T-cell (primary cell): ENCODE results near the gene SIPA1L3. TPM values are rescaled to one million over a fixed set of nuclear protein-coding genes. Genes with fewer than 3 reads are reported as not detected.

Source experiments
- ATAC-seq, 4 experiments: fragments of 200-7000 bp in 3 of 4; fragments of 150-1000 bp in 1 of 4; cut with Tn5 transposase; replicated peaks in 1 of 4; 1 replicate in 3 of 4; 2 replicates in 1 of 4; pipeline ENCODE4 v1.10.0; 2021; ENCODE audit warnings: moderate library complexity in 3 of 4, mild to moderate bottlenecking in 2 of 4, moderate number of reproducible peaks in 1 of 4
- CTCF ChIA-PET, 2 donors: fragments of 300-600 bp; sonication (Branson Sonifier 250); formaldehyde crosslinking; loops; one replicate each; lab custom pipeline; 2022; ENCODE audit warnings: antibody characterized with exemption in 2 of 2; lab: Charles Lee
- POLR2A ChIA-PET, 2 donors: fragments of 300-600 bp; sonication (Branson Sonifier 250); formaldehyde crosslinking; loops; one replicate each; lab custom pipeline; 2022; ENCODE audit warnings: antibody characterized with exemption in 2 of 2; lab: Charles Lee
- DNase-seq, 35 experiments: peaks; one replicate each; pipeline versions ENCODE4 v3.0.0 to v3.0.0-alpha.2; 2013 to 2023
- H3K27ac ChIP-seq: one replicate; pipeline ENCODE4 v1.5.1; 2013; ENCODE audit warnings: low read length
- H3K27me3 ChIP-seq, 2 experiments: replicated peaks in 1 of 2; 1 replicate in 1 of 2; 2 replicates in 1 of 2; pipeline versions ENCODE4 v1.6.1 to v1.7.0; 2013; ENCODE audit warnings: low read length in 1 of 2, mixed read lengths in 1 of 2; ENCODE audit not compliant: control insufficient read depth in 2 of 2, insufficient read depth in 2 of 2; ENCODE audit errors: extremely low read depth in 1 of 2
- H3K36me3 ChIP-seq, 2 donors: 1 replicate in 1 of 2; 2 replicates in 1 of 2; pipeline versions ENCODE4 v1.6.1 to v1.7.0; 2013; ENCODE audit warnings: low read length in 1 of 2; ENCODE audit not compliant: control insufficient read depth in 2 of 2, insufficient read depth in 1 of 2; ENCODE audit errors: extremely low read depth in 1 of 2
- H3K4me1 ChIP-seq, 2 experiments: 1 replicate in 1 of 2; 2 replicates in 1 of 2; pipeline versions ENCODE4 v1.6.1 to v1.7.0; 2013; ENCODE audit warnings: low read length in 2 of 2, mixed read lengths in 1 of 2; ENCODE audit not compliant: insufficient read depth in 2 of 2, control insufficient read depth in 1 of 2; ENCODE audit errors: extremely low read depth in 1 of 2
- H3K4me3 ChIP-seq, 2 donors: 1 replicate in 1 of 2; 2 replicates in 1 of 2; pipeline versions ENCODE4 v1.5.1 to v1.7.0; 2013; ENCODE audit warnings: mild to moderate bottlenecking in 2 of 2, low read length in 1 of 2, moderate library complexity in 1 of 2; ENCODE audit not compliant: control insufficient read depth in 1 of 2; ENCODE audit errors: extremely low read depth in 1 of 2
- H3K9me3 ChIP-seq: 2 replicates; pipeline ENCODE4 v1.7.0; 2013
- H3K27ac Mint-ChIP-seq, 2 donors: one replicate each; pipeline ENCODE4 v1.8.0; 2020 to 2021; ENCODE audit warnings: mild to moderate bottlenecking in 2 of 2, mixed read lengths in 2 of 2
- H3K27me3 Mint-ChIP-seq, 2 donors: one replicate each; pipeline ENCODE4 v1.8.0; 2021 to 2022; ENCODE audit warnings: mixed read lengths in 2 of 2
- H3K36me3 Mint-ChIP-seq: one replicate; pipeline ENCODE4 v1.8.0; 2021; ENCODE audit warnings: mixed read lengths
- H3K4me1 Mint-ChIP-seq, 3 donors: one replicate each; pipeline ENCODE4 v1.8.0; 2020 to 2022; ENCODE audit warnings: mixed read lengths in 3 of 3, mild to moderate bottlenecking in 1 of 3
- H3K4me3 Mint-ChIP-seq, 3 donors: one replicate each; pipeline ENCODE4 v1.8.0; 2020 to 2022; ENCODE audit warnings: mild to moderate bottlenecking in 3 of 3, mixed read lengths in 3 of 3, moderate library complexity in 3 of 3
- H3K9me3 Mint-ChIP-seq, 3 donors: one replicate each; pipeline ENCODE4 v1.8.0; 2020 to 2022; ENCODE audit warnings: mixed read lengths in 3 of 3
- WGBS: methylation state at CpG from one replicate; pipeline ENCODE4 v1.1.5; 2013; ENCODE audit warnings: missing lambda C conversion rate; ENCODE audit not compliant: insufficient coverage; 5-methylcytosine and 5-hydroxymethylcytosine counted together
- total RNA-seq, 35 experiments: library from RNA in 6 of 35; stranded (reverse) in 6 of 35; fragments of 120-200 nt in 1 of 35; gene quantifications; one replicate each; pipeline versions ENCODE4 v1.2.1 to v1.2.4 and lab custom pipeline; 2013 to 2026

Gene SIPA1L3
- total RNA-seq, 5 donors from 2014 or later (not counting 1 experiment from before 2014, with no cell fraction given) = 26.2 to 40.6 (median 35.5) TPM

GRCh38 chr19:37932985-37933936, 26.3 kb downstream of the SIPA1L3 start:
- peaks cover 0 to 8% of the 10 kb centered on the region in 2 experiments for H3K4me1 ChIP-seq
- 88% methylated on average over 10 of the region's 12 CpGs for WGBS
- CTCF ChIA-PET = no interaction called here
- Mint-ChIP-seq H3K27ac (no peak overlapping the region), H3K27me3 (no peaks in the 10 kb centered on the region), H3K36me3 (peaks cover 39% of the 10 kb centered on the region), H3K4me1 (peaks cover 12 to 24% (median 16%) of the 10 kb centered on the region in 3 donors), H3K9me3 (peaks cover 0 to 14% (median 3%) of the 10 kb centered on the region in 3 donors), H3K4me3 (peak overlapping the region in 1 of 3 donors; percentile 23)
- POLR2A ChIA-PET = no interaction called here
- no peaks in the 10 kb centered on the region for H3K36me3 ChIP-seq
- H3K27me3 ChIP-seq = no peaks in the 10 kb centered on the region
- no peaks in the 10 kb centered on the region for H3K9me3 ChIP-seq
- no peak overlapping the region for H3K4me3 ChIP-seq
- DNase-seq = no peak
- ATAC-seq = no peak
- no peak overlapping the region for H3K27ac ChIP-seq

GRCh38 chr19:37933937-37934358, 26.9 kb downstream of the SIPA1L3 start:
- ATAC-seq (no peak), DNase-seq (no peak)
- Mint-ChIP-seq H3K4me3 (no peak overlapping the region), H3K4me1 (peaks cover 8 to 20% (median 16%) of the 10 kb centered on the region in 3 donors), H3K36me3 (peaks cover 41% of the 10 kb centered on the region), H3K27me3 (no peaks in the 10 kb centered on the region), H3K9me3 (peaks cover 0 to 14% (median 3%) of the 10 kb centered on the region in 3 donors), H3K27ac (no peak overlapping the region)
- H3K27ac ChIP-seq = no peak overlapping the region
- H3K9me3 ChIP-seq = no peaks in the 10 kb centered on the region
- no peaks in the 10 kb centered on the region for H3K27me3 ChIP-seq
- 100% methylated on average over 3 of the region's 9 CpGs for WGBS
- POLR2A ChIA-PET = no interaction called here
- no peak overlapping the region for H3K4me3 ChIP-seq
- H3K4me1 ChIP-seq = peaks cover 0 to 8% of the 10 kb centered on the region in 2 experiments
- H3K36me3 ChIP-seq = no peaks in the 10 kb centered on the region
- CTCF ChIA-PET = no interaction called here

- peaks cover 45% of the 10 kb centered on the region for H3K36me3 Mint-ChIP-seq
Observed at GRCh38 chr19:37935341-37935740, 28.3 kb downstream of the SIPA1L3 start.

GRCh38 chr19:37936166-37936565, 29.2 kb downstream of the SIPA1L3 start:
- WGBS = no CpG with 5 or more reads among the region's 2 CpGs
- no peaks in the 10 kb centered on the region for H3K27me3 ChIP-seq
- H3K4me1 ChIP-seq = peaks cover 0 to 8% of the 10 kb centered on the region in 2 experiments
- ATAC-seq (no peak), DNase-seq (no peak)
- no peak overlapping the region for H3K27ac ChIP-seq
- H3K4me3 ChIP-seq = no peak overlapping the region
- CTCF ChIA-PET = no interaction called here
- Mint-ChIP-seq H3K27ac (no peak overlapping the region), H3K36me3 (peaks cover 43% of the 10 kb centered on the region), H3K9me3 (peaks cover 0 to 14% (median 3%) of the 10 kb centered on the region in 3 donors), H3K27me3 (no peaks in the 10 kb centered on the region), H3K4me3 (no peak overlapping the region), H3K4me1 (peaks cover 7 to 16% (median 14%) of the 10 kb centered on the region in 3 donors)
- POLR2A ChIA-PET = no interaction called here
- H3K36me3 ChIP-seq = no peaks in the 10 kb centered on the region
- H3K9me3 ChIP-seq = no peaks in the 10 kb centered on the region

More at GRCh38 chr19:37935341-37935740, 28.3 kb downstream of the SIPA1L3 start:
- ChIA-PET CTCF (no interaction called here), POLR2A (no interaction called here)
- ATAC-seq = no peak
- H3K27ac ChIP-seq = no peak overlapping the region
- Mint-ChIP-seq H3K27me3 (no peaks in the 10 kb centered on the region), H3K9me3 (peaks cover 0 to 14% (median 3%) of the 10 kb centered on the region in 3 donors), H3K4me3 (no peak overlapping the region), H3K27ac (no peak overlapping the region), H3K4me1 (peaks cover 7 to 20% (median 16%) of the 10 kb centered on the region in 3 donors)
- no peaks in the 10 kb centered on the region for H3K36me3 ChIP-seq
- H3K4me1 ChIP-seq = peaks cover 0 to 8% of the 10 kb centered on the region in 2 experiments
- no peaks in the 10 kb centered on the region for H3K27me3 ChIP-seq
- H3K4me3 ChIP-seq = no peak overlapping the region
- no peaks in the 10 kb centered on the region for H3K9me3 ChIP-seq
- WGBS = no CpG with 5 or more reads among the region's 1 CpG
- DNase-seq = no peak

- ChIA-PET CTCF (no interaction called here), POLR2A (no interaction called here)
- Histone ChIP-seq H3K27ac (no peak overlapping the region), H3K4me1 (peaks cover 0 to 6% of the 10 kb centered on the region in 2 experiments), H3K36me3 (no peaks in the 10 kb centered on the region), H3K27me3 (no peaks in the 10 kb centered on the region), H3K9me3 (no peaks in the 10 kb centered on the region), H3K4me3 (no peak overlapping the region)
- Mint-ChIP-seq H3K27ac (no peak overlapping the region), H3K9me3 (peaks cover 0 to 14% (median 3%) of the 10 kb centered on the region in 3 donors), H3K4me1 (peaks cover 13 to 14% (median 13%) of the 10 kb centered on the region in 3 donors), H3K36me3 (peaks cover 47% of the 10 kb centered on the region), H3K27me3 (no peaks in the 10 kb centered on the region), H3K4me3 (no peak overlapping the region)
- DNase-seq (no peak), ATAC-seq (no peak)
- 100% methylated on average over 1 of the region's 2 CpGs for WGBS
Observed at GRCh38 chr19:37936886-37937285, 29.9 kb downstream of the SIPA1L3 start.

GRCh38 chr19:37938353-37938752, 31.3 kb downstream of the SIPA1L3 start:
- H3K9me3 Mint-ChIP-seq = peaks cover 0 to 14% (median 3%) of the 10 kb centered on the region in 3 donors
- ChIA-PET CTCF (no interaction called here), POLR2A (no interaction called here)
- DNase-seq = no peak
- no peaks in the 10 kb centered on the region for H3K36me3 ChIP-seq
- no peaks in the 10 kb centered on the region for H3K27me3 Mint-ChIP-seq
- H3K4me1 Mint-ChIP-seq = peaks cover 7 to 20% (median 8%) of the 10 kb centered on the region in 3 donors
- no peaks in the 10 kb centered on the region for H3K4me1 ChIP-seq
- no peaks in the 10 kb centered on the region for H3K9me3 ChIP-seq
- H3K4me3 ChIP-seq = no peak overlapping the region
- no peak overlapping the region for H3K27ac Mint-ChIP-seq
- no peaks in the 10 kb centered on the region for H3K27me3 ChIP-seq
- no CpG with 5 or more reads among the region's 1 CpG for WGBS
- H3K36me3 Mint-ChIP-seq = peaks cover 57% of the 10 kb centered on the region
- ATAC-seq = no peak
- no peak overlapping the region for H3K27ac ChIP-seq
- no peak overlapping the region for H3K4me3 Mint-ChIP-seq
